Activated naive CD8-positive, alpha-beta T cell treated with anti-CD3 and anti-CD28 coated beads, Interleukin-2, amount 10 ng/mL, durations not matched to agents 7 days and 5 days (primary cell): ENCODE data around the gene IZUMO1. TPM values are rescaled to one million over a fixed set of nuclear protein-coding genes. Genes with fewer than 3 reads are reported as not detected.
"Not testable (repeated sequence)": the region's sequence is repeated elsewhere in the genome, so short reads cannot be mapped to it uniquely, and the experiment has no call there.

Source experiments
- ATAC-seq: fragments of 150-1000 bp; cut with Tn5 transposase; one replicate; pipeline ENCODE4 v1.10.0; 2021; ENCODE audit warnings: low read depth, moderate library complexity
- POLR2A ChIA-PET: fragments of 350-600 bp; sonication (Branson Sonifier 250); formaldehyde crosslinking; loops from one replicate; lab custom pipeline; 2021; ENCODE audit warnings: antibody characterized with exemption; lab: Charles Lee
- DNase-seq: peaks from one replicate; pipeline ENCODE4 v3.0.0; 2021
- H3K27ac Mint-ChIP-seq: one replicate; pipeline ENCODE4 v1.8.0; 2022; ENCODE audit warnings: mild to moderate bottlenecking, mixed read lengths
- H3K27me3 Mint-ChIP-seq: one replicate; pipeline ENCODE4 v1.8.0; 2022; ENCODE audit warnings: mild to moderate bottlenecking, moderate library complexity, mixed read lengths
- H3K36me3 Mint-ChIP-seq: one replicate; pipeline ENCODE4 v1.8.0; 2021; ENCODE audit warnings: mild to moderate bottlenecking, mixed read lengths
- H3K4me1 Mint-ChIP-seq: one replicate; pipeline ENCODE4 v1.8.0; 2021; ENCODE audit warnings: mixed read lengths
- H3K4me3 Mint-ChIP-seq: one replicate; pipeline ENCODE4 v1.8.0; 2022; ENCODE audit warnings: mild to moderate bottlenecking, moderate library complexity, mixed read lengths
- H3K9me3 Mint-ChIP-seq: one replicate; pipeline ENCODE4 v1.8.0; 2021; ENCODE audit warnings: mixed read lengths
- total RNA-seq, 2 experiments: library from RNA; stranded (reverse); gene quantifications; one replicate each; pipeline ENCODE4 v1.2.3, GENCODE V29; 2021

IZUMO1 gene
- total RNA-seq, 2 experiments from 2014 or later, result not detected

DNA sequence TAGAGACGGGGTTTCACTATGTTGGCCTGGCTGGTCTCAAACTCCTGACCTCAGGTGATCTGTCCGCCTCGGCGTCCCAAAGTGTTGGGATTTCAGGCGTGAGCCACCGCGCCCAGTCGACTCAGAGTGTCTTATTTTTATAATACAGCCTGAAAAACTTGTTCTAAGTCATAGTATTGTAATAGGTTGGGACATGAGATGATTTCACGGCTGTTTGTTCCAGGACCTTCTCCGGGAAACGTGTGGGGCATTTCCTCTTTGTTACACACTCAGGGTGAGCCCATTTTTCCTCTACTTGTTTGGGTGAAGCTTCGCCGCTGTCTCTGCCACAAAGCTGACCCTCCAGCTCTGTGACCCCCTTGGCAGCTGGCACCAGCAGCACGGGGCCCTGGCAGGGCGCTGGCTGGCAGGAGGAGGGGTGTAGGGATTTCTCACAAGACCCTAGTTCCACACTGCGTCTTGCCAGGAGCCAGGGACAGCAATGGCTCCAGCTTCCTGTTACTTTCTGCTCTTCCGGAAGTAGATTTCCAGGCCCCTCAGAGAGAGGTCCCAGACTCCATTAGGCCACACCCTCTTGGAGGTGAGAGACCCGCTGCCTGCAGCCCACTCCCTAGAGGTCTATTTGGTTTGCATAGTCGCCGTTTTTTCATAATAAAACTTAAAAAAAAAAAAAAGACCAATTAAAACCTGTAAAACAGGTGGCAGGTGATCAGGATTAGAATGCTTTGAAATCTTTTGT lies 24.2 kb upstream of the IZUMO1 start:
- Mint-ChIP-seq H3K27ac (no peak overlapping the region), H3K4me1 (no peaks in the 10 kb centered on the region), H3K27me3 (peaks cover 15% of the 10 kb centered on the region), H3K4me3 (no peak overlapping the region), H3K9me3 (no peaks in the 10 kb centered on the region), H3K36me3 (no peaks in the 10 kb centered on the region)
- ATAC-seq, result no peak
- POLR2A ChIA-PET, result no interaction called here
- no peak for DNase-seq

DNA sequence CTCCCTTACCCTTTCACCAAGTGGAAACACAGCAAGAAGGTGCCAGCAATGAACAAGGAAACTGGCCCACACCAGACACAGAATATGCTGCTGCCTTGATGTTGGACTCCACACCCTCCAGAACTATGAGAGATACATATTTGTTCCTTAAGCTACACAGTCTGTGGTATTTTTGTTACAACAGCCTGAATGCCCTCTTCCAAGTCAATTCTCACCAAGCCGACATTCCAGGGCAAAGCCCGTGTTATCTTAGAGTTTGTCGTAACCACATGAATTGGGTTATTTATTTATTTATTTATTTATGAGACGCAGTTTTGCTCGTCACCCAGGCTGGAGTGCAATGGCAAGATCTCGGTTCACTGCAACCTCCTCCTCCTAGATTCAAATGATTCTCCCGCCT lies 23.6 kb upstream of the IZUMO1 start:
- no peak for DNase-seq
- POLR2A ChIA-PET, result no interaction called here
- no peaks in the 10 kb centered on the region for H3K9me3 Mint-ChIP-seq
- H3K4me1 Mint-ChIP-seq, result no peaks in the 10 kb centered on the region
- no peaks in the 10 kb centered on the region for H3K36me3 Mint-ChIP-seq
- peaks cover 19% of the 10 kb centered on the region for H3K27me3 Mint-ChIP-seq
- no peak overlapping the region for H3K27ac Mint-ChIP-seq
- no peak overlapping the region for H3K4me3 Mint-ChIP-seq
- no peak for ATAC-seq

DNA sequence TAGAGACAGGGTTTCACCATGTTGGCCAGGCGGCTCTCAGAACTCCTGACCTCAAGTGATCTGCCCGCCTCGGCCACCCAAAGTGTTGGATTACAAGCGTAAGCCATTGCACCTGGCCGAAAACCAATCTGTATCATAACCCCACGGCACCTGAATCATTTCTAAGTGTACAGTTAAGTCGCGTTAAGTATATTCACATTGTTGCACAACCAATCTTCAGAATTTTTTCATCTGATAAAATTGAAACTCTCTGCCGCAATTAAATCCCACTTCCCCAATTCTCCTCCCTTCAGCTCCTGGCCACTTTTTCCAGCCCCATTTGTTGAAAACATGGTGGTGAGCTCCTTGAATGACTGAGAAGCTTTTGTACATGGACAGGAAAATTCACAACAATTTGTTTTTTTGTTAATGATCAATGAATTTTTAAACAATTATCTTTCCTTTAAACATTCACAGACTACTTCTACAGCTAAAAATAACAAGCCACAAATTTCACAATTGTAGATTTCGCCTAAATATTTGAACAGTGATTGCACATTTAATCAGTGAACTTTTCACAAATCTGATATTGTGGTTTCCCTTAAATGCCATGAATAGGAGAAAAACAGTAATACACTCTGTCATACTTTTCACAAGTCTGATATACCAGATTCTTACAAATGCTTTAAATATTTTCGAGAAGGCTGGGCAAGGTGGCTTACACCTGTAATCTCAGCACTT lies 22.4 kb upstream of the IZUMO1 start:
- no peak overlapping the region for H3K4me3 Mint-ChIP-seq
- POLR2A ChIA-PET, result no interaction called here
- no peaks in the 10 kb centered on the region for H3K4me1 Mint-ChIP-seq
- no peaks in the 10 kb centered on the region for H3K9me3 Mint-ChIP-seq
- H3K36me3 Mint-ChIP-seq, result no peaks in the 10 kb centered on the region
- ATAC-seq (no peak), DNase-seq (no peak)
- peaks cover 19% of the 10 kb centered on the region for H3K27me3 Mint-ChIP-seq
- H3K27ac Mint-ChIP-seq, result no peak overlapping the region

DNA sequence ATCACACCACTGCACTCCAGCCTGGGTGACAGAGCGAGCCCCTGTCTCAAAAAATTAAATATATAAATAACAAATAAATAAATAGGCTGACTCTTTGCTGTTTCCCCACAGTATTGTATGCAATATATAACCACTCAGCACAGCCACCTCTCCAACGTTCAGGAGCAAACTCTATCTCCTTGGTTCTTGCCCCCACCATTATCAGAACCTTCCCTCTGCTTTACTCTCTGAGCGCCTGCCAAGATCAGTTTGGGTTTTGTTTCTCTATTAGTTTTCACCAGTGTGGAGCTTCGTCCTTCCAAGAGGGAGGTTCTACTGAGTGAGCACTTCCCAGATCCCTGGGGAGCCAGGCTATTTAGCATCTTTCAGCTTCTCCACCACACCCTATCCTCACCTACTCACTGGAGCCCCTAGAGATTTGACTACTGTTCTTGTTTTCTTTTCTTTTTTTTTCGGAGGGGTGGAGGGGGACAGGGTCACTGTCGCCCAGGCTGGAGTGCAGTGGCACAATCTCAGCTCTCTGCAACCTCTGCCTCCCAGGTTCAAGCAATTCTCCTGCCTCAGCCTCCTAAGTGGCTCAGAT lies 21.6 kb upstream of the IZUMO1 start:
- POLR2A ChIA-PET, DNase-seq, H3K27ac Mint-ChIP-seq, ATAC-seq, H3K36me3 Mint-ChIP-seq, H3K4me3 Mint-ChIP-seq, H3K4me1 Mint-ChIP-seq, H3K9me3 Mint-ChIP-seq: not testable (repeated sequence)
- peaks cover 19% of the 10 kb centered on the region for H3K27me3 Mint-ChIP-seq

DNA sequence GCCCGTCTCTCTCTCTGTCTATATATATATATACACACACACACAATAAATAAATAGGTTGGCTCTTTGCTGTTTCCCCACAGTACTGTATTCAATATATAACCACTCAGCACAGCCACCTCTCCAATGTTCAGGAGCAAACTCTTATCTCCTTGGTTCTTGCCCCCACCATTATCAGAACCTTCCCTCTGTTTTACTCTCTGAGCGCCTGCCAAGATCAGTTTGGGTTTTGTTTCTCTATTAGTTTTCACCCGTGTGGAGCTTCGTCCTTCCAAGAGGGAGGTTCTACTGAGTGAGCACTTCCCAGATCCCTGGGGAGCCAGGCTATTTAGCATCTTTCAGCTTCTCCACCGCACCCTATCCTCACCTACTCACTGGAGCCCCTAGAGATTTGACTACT lies 19.1 kb upstream of the IZUMO1 start:
- H3K4me1 Mint-ChIP-seq, POLR2A ChIA-PET, H3K27ac Mint-ChIP-seq, DNase-seq, H3K9me3 Mint-ChIP-seq, H3K4me3 Mint-ChIP-seq, H3K36me3 Mint-ChIP-seq, ATAC-seq: not testable (repeated sequence)
- peaks cover 24% of the 10 kb centered on the region for H3K27me3 Mint-ChIP-seq

DNA sequence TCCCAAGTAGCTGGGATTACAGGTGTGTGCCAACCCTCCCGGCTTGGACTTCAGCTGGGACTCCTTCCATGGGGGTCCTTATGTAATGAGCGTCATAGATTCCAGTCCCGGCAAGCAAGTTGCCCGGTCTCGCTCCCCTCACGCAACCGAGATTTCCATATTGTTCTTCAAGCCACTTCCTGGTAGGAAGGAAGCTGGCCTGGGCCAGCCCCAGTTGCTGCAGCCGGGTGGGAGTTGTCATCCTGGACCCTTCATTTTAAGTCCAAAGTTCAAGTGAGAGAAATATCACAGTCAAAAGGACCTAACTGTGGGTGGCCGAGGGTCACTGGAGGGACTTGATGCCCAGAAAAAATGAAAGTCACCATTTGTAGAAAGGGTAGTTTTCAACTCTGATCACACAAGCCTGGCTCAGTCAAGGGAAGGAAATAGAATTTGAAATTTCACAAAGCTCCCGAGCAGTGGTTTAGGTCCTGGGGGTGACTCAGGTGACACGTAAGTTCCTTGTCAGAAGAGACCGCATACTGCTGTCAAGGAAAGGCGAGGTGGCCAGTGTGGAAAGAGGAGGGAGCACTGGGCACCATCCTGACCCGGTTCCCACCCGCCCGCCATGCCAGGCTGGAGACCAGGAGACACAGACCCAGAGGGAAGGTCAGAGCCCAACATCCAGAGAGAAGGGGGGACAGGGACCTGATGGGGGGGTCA lies 13.9 kb upstream of the IZUMO1 start:
- Mint-ChIP-seq H3K27ac (peak overlapping the region; percentile 56), H3K4me1 (peaks cover 8% of the 10 kb centered on the region), H3K9me3 (no peaks in the 10 kb centered on the region), H3K36me3 (no peaks in the 10 kb centered on the region), H3K4me3 (peak overlapping the region; percentile 37), H3K27me3 (peaks cover 8% of the 10 kb centered on the region)
- ATAC-seq, result peak; percentile 22
- POLR2A ChIA-PET, result no interaction called here
- no peak for DNase-seq

DNA sequence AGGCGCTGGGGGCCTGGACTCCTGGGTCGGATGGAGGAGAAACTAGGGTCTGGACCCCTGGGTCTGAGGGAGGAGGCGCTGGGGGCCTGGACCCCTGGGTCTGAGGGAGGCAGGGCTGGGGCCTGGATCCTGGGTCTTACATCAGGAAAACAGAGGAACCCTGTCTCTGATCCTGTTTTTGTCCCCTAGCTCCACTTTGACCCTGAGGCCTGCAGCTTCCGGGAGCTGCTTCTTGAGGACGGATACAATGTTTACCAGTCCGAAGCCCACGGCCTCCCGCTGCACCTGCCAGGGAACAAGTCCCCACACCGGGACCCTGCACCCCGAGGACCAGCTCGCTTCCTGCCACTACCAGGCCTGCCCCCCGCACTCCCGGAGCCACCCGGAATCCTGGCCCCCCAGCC lies 11.0 kb upstream of the IZUMO1 start:
- no peaks in the 10 kb centered on the region for H3K9me3 Mint-ChIP-seq
- ATAC-seq (no peak), DNase-seq (no peak)
- H3K27me3 Mint-ChIP-seq, result peaks cover 25% of the 10 kb centered on the region
- no peak overlapping the region for H3K4me3 Mint-ChIP-seq
- no peak overlapping the region for H3K27ac Mint-ChIP-seq
- POLR2A ChIA-PET, result no interaction called here
- peaks cover 16% of the 10 kb centered on the region for H3K4me1 Mint-ChIP-seq
- no peaks in the 10 kb centered on the region for H3K36me3 Mint-ChIP-seq

DNA sequence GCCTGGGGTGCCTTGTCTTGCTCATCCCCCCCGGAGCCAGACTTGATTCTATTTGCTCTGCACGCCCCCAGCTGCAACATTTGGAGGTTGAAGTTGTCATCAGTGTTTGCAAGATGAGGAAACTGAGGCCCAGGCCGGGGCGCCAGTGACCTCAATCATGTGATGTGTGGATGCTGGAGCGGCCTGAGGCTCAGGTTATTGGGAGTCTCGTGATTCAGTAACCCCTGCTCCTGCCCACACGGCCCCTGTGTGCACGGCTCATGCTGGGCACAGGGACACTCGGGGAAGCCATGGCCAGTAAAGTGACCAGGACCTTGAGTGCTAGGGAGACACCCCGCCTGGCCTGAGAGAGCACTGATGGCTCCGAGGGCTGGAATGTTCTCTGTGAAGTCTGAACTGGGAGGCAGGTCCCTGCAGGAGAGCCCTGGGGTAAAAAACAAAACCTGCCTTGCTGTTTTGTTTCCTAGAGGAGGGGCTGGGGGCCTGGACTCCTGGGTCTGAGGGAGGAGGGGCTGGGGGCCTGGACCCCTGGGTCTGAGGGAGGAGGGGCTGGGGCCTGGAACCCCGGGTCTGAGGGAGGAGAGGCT lies 10.5 kb upstream of the IZUMO1 start:
- Mint-ChIP-seq H3K27me3 (peaks cover 22% of the 10 kb centered on the region), H3K36me3 (no peaks in the 10 kb centered on the region), H3K27ac (no peak overlapping the region), H3K4me3 (no peak overlapping the region), H3K9me3 (no peaks in the 10 kb centered on the region), H3K4me1 (peaks cover 17% of the 10 kb centered on the region)
- POLR2A ChIA-PET, result no interaction called here
- DNase-seq (no peak), ATAC-seq (no peak)

DNA sequence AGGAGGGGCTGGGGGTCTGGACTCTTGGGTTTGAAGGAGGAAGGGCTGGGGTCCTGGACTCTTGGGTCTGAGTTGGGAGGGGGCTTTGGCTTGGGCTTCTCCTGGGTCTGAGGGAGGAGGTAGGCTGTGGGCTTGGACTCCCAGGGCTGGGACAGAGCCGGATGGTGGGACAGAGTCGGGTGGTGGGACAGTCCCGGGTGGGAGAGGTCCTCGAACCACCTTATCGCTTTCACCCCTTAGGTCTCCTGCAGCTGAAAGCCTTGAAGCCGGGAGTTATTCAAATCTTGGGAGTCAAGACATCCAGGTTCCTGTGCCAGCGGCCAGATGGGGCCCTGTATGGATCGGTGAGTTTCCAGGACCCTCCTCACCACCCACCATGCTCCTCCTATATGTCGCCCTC lies 10.0 kb upstream of the IZUMO1 start:
- Mint-ChIP-seq H3K4me3 (no peak overlapping the region), H3K36me3 (no peaks in the 10 kb centered on the region), H3K27ac (no peak overlapping the region), H3K4me1 (peaks cover 19% of the 10 kb centered on the region), H3K9me3 (no peaks in the 10 kb centered on the region), H3K27me3 (peaks cover 26% of the 10 kb centered on the region)
- DNase-seq, result no peak
- no peak for ATAC-seq
- POLR2A ChIA-PET, result no interaction called here

DNA sequence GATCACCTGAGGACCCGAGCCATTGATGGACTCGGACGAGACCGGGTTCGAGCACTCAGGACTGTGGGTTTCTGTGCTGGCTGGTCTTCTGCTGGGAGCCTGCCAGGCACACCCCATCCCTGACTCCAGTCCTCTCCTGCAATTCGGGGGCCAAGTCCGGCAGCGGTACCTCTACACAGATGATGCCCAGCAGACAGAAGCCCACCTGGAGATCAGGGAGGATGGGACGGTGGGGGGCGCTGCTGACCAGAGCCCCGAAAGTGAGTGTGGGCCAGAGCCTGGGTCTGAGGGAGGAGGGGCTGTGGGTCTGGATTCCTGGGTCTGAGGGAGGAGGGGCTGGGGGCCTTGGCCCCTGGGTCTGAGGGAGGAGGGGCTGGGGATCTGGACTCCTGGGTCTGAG lies 9.5 kb upstream of the IZUMO1 start:
- Mint-ChIP-seq H3K4me3 (no peak overlapping the region), H3K4me1 (peaks cover 21% of the 10 kb centered on the region), H3K27me3 (peaks cover 31% of the 10 kb centered on the region), H3K9me3 (no peaks in the 10 kb centered on the region), H3K36me3 (no peaks in the 10 kb centered on the region), H3K27ac (no peak overlapping the region)
- ATAC-seq (no peak), DNase-seq (no peak)
- POLR2A ChIA-PET, result interaction anchor here (0.6 kb wide), 1 partner anchor 210 kb away, joined by 3 read pairs; no protein-coding TSS in a partner anchor

DNA sequence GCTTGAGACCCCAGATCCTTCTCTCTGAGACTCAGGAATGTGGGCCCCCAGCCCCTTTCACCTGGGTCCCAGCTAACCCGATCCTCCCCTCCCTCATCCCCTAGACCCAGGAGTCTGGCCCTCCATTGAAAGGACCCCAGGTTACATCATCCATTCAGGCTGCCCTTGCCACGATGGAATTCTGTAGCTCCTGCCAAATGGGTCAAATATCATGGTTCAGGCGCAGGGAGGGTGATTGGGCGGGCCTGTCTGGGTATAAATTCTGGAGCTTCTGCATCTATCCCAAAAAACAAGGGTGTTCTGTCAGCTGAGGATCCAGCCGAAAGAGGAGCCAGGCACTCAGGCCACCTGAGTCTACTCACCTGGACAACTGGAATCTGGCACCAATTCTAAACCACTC lies 9.1 kb upstream of the IZUMO1 start:
- Mint-ChIP-seq H3K4me1 (peaks cover 21% of the 10 kb centered on the region), H3K4me3 (no peak overlapping the region), H3K27me3 (peaks cover 35% of the 10 kb centered on the region), H3K27ac (no peak overlapping the region), H3K9me3 (no peaks in the 10 kb centered on the region), H3K36me3 (no peaks in the 10 kb centered on the region)
- DNase-seq (no peak), ATAC-seq (no peak)
- POLR2A ChIA-PET, result interaction anchor here (0.6 kb wide), 1 partner anchor 210 kb away, joined by 3 read pairs; no protein-coding TSS in a partner anchor

DNA sequence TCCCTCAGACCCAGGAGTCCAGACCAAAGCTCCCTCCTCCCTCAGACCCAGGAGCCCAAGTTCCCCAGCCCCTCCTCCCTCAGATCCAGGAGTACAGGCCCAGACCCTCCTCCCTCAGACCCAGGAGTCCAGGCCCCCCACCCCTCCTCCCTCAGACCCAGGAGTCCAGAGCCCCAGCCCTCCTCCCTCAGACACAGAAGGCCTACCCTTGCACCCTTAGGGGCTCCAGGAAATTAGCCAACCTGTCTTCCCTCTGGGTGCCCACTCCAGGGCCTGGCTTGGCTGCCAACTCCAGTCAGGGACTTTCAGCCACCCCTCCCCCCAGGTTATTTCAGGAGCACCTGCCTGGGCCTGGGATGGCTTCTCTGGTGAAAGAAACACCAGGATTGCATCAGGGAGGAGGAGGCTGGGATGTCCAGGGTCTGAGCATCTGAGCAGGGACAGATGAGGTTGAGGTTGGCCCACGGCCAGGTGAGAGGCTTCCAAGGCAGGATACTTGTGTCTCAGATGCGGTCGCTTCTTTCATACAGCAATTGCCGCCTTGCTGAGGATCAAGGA lies 8.5 kb upstream of the IZUMO1 start, which contains the start of gene FGF21:
FGF21 (plus strand) TSS at position 441 of the 558 bp plus-strand sequence. CDS start 713 bp downstream, outside the sequence.
- ATAC-seq, result no peak
- H3K36me3 Mint-ChIP-seq, result no peaks in the 10 kb centered on the region
- POLR2A ChIA-PET, result no interaction called here

More for the DNA sequence above, 8.5 kb upstream of the IZUMO1 start, which contains the start of gene FGF21:
- Mint-ChIP-seq H3K4me1 (peaks cover 15% of the 10 kb centered on the region), H3K27me3 (peaks cover 35% of the 10 kb centered on the region), H3K4me3 (no peak within 1 kb of the TSS), H3K9me3 (no peaks in the 10 kb centered on the region), H3K27ac (no peak within 1 kb of the TSS)
- DNase-seq, result no peak
